ENCODE data around the gene SYCP2L.
"Not testable (repeated sequence)": the region's sequence is repeated elsewhere in the genome, so short reads cannot be mapped to it uniquely, and the experiment has no call there.

SYCP2L gene

DNA sequence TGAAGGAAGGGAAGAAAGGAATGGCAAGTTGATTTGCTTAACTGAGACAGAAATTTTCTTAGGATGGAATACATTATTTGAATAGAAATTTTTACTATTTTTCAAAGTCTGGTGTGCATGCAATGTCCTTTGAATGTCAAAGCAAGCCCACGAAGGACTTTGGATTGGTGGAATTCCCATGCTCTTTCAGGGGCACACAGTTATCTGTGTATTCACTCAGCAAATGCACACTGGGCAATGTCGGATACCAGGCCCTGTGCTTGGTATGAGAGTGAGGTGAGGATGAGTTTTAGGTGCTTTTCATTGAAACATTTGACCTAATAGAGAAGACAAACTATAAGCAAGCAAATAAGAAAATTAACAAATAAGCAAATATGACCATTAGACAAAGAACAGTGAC is 73.3 kb downstream of the SYCP2L start:
- DNase-seq: no peak

- DNase-seq: no peak
Observed at GRCh38 chr6:10961837-10962236, 75.0 kb downstream of the SYCP2L start.

GRCh38 chr6:10962673-10963072 is 75.8 kb downstream of the SYCP2L start:
- no peak for DNase-seq

GRCh38 chr6:10963113-10963512 is 76.3 kb downstream of the SYCP2L start:
- DNase-seq: no peak

DNA sequence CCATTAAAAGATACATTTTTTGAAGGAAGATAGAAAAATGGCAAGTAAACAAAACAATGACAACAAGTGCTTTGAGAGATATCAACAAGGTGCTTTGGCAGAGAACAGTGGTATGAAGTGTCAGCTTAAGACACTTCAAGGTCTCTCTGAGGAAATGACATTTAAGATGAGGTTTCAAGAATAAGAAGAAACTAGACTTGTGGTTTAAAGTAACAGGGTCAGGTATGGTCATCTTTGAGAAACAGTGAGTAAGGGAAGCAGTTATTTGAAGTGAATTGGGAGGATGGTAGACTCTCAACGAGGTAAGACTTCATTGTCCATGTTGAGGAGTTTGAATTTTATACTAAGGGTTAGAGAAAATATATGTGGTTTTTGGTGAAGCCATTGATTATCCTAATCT is 77.8 kb downstream of the SYCP2L start:
- no peak for DNase-seq

GRCh38 chr6:10968776-10969175 is 81.9 kb downstream of the SYCP2L start:
- DNase-seq: no peak

- DNase-seq: no peak
Observed at GRCh38 chr6:10970731-10971130, 83.9 kb downstream of the SYCP2L start.

- DNase-seq: no peak
Observed at GRCh38 chr6:10972196-10972595, 85.3 kb downstream of the SYCP2L start.

DNA sequence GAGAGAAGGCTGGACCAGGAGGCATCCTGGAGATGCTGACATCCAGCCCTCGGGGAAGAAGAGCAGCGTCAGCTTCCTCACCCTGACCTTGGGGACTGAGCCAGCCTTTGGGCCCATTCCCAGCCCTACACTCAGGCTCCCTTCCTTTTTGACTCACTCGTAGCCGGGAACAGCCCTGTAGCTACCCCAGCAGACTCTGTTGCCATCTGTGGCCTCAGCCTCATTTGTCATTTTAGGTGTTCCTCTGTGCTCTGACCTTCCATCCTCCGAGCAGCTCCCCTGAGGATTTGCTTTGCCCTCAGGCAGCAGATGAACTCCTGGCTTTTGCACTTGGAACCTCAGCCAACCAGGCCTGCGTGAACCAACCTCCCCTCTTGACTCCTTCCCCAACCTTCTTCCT is 89.7 kb downstream of the SYCP2L start:
- DNase-seq: no peak

DNA sequence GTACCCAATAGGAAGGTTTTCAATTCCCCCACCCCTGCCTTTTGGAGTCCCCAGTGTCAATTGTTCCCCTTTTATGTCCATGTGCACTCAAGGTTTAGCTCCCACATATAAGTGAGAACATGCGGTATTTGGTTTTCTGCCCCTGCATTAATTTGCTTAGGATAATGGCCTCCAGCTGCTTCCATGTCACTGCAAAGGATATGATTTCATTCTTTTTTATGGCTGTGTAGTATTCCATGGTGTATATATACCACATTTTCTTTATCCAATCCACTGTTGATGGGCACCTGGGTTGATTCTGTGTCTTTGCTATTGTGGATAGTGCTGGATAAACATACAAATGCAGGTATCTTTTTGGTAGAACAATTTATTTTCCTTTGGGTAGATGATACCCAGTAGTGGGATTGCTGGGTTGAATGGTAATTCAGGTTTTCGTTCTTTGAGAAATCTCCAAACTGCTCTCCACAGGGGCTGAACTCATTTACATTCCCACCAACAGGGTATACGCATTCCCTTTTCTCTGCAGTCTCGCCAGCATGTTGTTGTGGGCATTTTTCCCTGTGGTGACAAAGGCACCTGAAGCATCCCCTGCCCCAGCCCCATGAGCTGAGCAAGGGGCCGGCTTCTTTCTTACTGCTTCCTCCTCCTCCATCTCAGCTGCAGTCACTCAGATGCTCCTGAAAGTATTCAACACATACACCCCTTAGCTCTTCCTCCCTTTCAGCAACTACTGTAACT is 90.5 kb downstream of the SYCP2L start:
- DNase-seq: no peak

- DNase-seq: no peak
Observed at GRCh38 chr6:10979603-10980002, 92.8 kb downstream of the SYCP2L start.

DNA sequence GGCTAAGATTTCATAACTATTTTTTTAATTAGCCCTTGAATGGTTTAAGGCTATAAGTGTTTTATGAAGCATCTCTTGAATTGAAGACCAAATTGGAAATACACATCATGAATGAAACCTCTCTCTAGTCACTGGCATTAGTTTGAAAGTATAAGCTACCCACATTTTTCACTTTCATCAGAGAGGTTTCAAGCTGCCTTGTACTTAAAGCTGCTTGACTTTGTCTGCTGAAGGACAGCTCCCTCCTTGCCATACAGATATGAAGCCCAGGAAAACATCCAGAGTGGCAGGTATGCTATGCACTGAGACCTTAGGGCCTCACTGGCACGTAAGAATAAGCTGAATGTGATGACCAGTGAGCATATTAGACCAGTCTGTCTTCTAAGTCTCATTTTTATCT is 94.6 kb downstream of the SYCP2L start:
- no peak for DNase-seq

GRCh38 chr6:10984959-10985358 is 98.1 kb downstream of the SYCP2L start:
- DNase-seq: not testable (repeated sequence)

DNA sequence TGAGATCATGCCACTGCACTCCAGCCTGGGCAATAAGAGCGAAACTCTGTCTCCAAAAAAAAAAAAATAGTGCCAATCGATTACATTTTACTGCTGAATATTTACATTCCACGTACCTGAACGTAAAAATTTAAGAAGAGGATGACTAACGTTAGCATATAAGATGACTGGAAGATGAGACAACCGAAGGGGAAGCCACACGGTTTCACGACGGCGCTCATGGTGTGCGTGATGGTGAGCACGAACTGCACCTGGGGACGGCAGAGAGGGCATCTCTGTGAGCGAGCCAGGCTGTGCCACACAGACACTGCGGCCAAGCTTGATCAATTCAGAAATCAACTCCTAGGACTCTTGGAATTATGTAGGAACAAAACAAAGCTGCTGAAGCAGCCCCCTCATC is 102.7 kb downstream of the SYCP2L start:
- DNase-seq: no peak

DNA sequence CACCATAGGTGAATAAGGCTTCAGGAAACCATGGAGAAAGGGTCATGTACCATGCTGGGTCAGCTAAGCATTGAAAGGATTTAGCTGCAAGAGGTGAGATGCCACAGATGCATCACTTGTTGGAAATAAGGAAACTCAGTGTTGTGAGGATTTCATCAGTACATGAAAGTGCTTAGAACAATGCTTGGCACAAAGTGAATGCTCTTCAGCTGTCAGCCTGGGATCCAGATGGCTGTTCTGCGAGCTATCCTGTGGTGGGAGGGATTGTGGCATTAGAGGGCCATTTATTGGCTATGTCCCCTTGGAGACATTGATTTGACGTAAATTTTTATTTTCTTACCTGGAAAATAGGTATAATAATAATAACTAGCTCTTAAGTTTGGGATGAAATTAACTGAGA is 104.3 kb downstream of the SYCP2L start:
- no peak for DNase-seq

DNA sequence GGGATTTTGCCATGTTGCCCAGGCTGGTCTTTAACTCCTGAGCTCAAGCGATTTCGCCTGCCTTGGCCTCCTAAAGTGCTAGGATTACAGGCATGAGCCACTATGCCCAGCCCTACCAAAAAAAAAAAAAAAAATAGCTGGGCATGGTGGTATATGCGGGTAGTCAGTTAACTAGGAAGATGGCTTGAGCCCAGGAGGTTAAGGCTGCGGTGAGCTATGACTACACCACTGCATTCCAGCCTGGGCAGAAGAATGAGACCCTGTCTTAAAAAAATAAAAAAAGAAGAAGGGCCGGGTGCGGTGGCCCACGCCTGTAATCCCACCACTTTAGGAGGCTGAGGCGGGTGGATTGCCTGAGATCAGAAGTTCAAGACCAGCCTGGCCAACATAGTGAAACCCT is 107.0 kb downstream of the SYCP2L start:
- no peak for DNase-seq

DNA sequence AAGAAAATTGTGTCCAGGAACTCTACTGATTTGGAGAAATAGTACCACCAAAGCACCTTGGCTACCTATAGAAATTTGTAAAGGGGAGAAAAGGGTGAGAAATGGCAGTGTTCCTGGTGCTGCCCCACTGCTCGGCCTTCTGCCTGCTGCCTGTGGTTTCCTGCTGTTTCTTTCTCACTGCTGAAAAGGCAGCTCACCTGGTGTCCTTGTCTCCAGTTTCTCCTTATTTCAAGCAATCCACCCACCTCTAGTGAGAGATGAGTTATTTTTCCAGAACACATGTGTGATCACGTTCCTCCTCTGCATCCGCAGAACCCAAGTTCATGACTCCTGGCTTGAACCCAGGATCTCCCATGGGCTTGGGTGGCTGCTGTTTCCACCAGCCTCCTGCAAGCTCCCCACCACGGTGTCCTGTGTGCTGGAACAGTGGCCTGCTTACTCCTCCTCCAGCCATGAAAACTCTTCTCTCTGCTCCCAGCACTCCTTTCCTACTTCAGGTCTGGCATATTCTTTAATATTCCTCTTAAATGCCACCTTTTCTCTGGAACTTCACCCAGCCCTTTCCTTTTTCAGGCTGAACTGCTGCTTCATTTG is 108.4 kb downstream of the SYCP2L start:
- no peak for DNase-seq

GRCh38 chr6:10999994-11000393 is 113.1 kb downstream of the SYCP2L start:
- DNase-seq: no peak

GRCh38 chr6:11002176-11002575 is 115.3 kb downstream of the SYCP2L start:
- no peak for DNase-seq

- DNase-seq: not testable (repeated sequence)
Observed at GRCh38 chr6:11003297-11003696, 116.4 kb downstream of the SYCP2L start.

DNA sequence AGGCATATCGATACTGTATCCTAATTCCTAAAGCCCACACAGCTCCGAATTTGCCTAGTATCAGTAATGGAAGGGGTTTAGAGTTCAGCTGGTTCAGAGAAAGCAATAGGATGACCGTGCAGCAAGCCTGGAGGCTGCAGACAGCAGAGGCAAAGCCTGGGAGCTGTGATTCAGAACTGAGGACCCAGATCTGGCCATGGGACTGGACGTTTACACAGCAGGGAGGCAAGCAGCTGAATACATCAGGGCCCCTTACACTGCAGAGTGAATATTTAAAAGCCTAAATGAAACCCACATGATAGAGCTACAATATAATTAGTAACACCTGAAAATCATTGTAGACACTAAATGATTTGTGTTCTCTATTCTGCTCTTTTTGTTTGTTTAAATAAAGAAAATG is 119.2 kb downstream of the SYCP2L start:
- no peak for DNase-seq

GRCh38 chr6:11007715-11008608 is 121.1 kb downstream of the SYCP2L start:
- DNase-seq: no peak

DNA sequence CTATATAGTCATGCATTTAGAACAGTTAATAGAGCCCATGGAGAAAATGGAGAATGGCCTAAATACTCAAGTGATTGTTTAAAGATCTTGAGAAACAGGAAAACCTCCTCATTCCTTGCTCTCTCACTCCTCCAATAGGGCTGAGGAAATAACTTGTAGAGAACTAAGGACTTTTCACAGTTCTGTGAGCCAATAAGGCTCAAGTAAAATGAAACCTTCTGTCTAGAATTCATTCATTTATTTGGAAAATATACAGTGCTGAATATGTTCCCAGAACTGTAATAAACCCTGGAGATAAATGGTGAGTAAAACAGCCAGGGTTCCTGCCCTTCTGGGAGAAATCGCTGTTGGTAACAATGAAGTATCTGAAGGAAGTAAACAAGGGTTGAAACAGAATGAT is 122.0 kb downstream of the SYCP2L start:
- DNase-seq: no peak

GRCh38 chr6:11009353-11009752 is 122.5 kb downstream of the SYCP2L start:
- no peak for DNase-seq
